NCI-H774 (cell line): Measurements from ENCODE around the gene RAD51B.
"Not testable (repeated sequence)": the region's sequence is repeated elsewhere in the genome, so short reads cannot be mapped to it uniquely, and the experiment has no call there.

ENCODE experiments used
- DNase-seq: peaks from one replicate; lab custom pipeline; 2025; lab: John Stamatoyannopoulos, UW

Gene RAD51B

DNA sequence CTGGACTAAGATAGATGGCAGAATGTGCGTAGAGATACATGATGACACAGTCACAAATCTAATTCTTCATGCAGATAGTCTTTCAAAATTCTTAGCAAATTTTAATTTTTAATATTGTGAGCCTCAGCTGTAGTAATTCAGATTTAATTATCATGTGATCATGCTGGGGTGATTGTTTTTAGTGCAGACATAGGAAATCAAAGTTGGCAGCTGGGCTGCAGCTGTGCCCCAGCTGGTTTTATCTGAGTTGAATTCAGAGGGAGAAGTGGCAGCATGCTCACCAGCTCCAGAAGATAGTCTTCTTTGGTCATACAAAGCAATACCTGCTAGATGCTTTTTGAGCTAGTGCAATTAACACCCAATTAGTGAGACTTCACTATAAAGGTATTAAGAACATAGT lies 292.9 kb downstream of the RAD51B start:
- DNase-seq, result no peak

GRCh38 chr14:68113343-68113930 lies 293.9 kb downstream of the RAD51B start:
- DNase-seq, result no peak

- DNase-seq, result not testable (repeated sequence)
These were observed 296.4 kb downstream of the RAD51B start for GRCh38 chr14:68115952-68116351.

DNA sequence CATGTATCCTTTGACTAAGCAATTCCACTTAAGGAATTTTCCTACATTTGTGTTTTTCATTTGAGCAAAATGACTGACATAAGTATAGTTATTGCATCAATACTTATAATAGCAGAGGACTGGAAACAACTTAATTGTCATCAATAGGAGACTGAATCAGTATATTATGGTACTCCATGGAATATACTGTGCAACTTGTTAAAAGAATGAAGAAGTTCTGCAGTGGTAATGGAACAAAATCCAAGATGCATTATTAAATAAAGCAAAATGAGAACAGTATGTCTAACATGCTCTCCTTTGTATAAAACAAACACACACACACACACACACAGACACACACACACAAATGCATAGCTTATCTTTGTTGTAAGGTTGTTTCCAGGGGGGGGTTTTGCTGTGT lies 303.1 kb downstream of the RAD51B start:
- no peak for DNase-seq

- no peak for DNase-seq
These were observed 304.5 kb downstream of the RAD51B start for GRCh38 chr14:68124050-68124449.

DNA sequence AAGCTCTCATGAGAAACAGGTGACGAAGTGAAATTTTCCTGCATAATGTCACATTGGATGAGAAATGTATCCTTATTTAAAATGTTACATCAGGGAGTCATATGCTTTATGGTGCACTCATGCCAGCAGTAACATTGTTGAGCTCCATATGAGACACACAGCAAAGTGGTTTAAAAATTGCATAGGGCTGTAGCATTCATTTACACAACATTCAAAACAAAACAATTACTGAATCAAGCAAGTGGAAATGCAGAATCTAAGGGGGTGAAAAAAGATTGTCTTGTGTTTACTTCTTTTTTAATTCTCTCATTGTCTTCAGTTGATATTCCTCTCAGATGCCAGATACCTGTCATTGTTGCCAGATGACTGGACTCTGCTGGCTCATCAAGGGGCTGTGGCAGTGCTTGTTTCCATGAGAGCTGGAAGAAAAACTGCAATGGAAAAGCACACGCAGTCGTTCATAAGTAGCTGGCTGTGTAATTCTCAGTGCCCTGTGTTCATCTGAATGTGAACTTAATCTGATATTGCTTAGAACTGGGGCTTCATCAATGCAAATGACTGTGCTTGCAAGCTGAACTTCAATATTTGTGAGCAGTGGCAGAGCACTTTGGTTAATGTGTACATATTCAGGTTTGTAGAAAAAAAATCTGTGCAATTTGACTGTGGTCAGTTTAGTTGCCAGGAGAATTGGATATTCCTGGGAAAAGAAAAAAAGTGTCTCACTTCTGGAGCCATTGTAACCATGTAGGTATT lies 305.6 kb downstream of the RAD51B start:
- no peak for DNase-seq

DNA sequence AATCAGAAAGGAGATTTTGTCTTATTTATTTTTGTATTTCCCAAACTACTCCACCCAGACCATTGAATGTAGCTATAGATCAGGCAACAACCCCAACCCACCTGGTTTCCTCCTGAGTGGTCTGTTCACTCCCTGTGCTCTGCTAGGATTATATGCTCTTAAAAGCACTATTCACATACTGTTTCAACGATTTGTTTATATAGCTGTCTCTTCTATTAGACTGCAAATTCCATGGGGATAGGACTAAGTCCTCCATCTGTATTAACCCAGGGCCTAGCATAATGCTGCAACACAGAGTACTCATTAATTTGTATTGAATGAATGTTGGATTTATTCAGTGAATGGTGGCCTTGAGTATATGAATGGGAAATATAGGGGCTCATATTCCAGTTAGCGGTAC lies 307.6 kb downstream of the RAD51B start:
- no peak for DNase-seq

DNA sequence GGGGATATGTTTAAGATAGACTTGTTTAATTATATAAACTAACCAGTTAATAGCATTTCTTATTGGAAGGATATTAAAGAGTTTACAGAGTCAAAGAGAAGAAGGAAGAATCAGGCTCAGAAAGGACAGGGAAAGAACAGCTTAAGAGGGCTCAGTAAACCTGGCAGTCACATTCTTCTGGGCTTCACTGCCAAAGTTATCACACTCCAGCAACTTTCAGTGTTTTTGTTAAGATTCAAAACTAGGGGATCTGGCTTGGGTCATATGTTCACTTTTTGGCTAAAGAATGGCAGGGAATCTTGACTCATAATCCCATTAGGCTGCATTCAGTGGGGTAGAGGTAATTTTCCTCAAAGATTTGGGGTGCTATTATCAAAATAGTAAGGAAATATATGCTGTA lies 312.3 kb downstream of the RAD51B start:
- DNase-seq, result no peak

DNA sequence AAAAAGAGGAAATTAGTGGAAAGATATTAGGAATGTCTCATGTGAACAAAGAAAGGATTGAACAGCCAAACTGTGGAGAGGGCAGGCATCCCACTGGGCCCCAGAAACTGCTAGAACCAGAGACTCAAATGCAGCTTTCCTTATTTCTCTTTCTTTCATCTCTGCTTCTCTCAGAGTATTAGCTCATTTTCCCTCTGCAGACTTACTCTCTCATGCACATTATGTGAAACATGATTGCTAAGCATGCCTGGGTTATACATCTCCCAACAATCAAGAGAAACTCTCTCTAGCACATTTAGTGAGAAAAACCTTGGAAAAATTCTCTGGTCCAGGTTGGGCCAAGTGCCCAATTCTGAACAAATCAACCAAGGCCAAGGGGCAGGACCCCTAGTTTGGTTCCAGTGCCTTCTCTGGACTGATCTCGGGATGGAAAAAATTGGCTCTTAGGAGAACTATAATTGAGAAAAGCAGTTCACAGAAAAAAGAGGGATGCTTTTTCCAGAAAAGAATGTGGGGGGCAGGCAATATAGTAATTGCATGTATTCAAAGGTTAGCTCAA lies 313.1 kb downstream of the RAD51B start:
- no peak for DNase-seq

GRCh38 chr14:68133856-68134255 lies 314.3 kb downstream of the RAD51B start:
- no peak for DNase-seq

DNA sequence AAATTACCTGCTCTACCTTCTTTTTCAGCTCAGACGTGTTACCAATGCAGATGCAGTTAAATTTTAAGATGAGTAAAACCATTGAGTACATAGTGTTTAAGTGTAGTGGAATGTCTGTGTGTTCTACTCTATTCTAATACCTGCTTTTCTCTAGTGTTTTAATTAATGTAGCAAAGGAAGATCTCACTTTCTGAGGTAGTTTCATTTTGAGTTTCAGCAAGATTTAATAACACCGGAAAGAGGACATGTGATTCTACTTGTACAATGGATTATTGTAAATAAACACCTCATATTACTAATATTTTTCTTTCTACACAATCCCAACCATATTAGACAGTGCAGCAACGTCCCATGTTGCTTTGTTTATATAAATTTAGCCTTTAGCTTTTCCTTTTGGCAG lies 315.4 kb downstream of the RAD51B start:
- no peak for DNase-seq

GRCh38 chr14:68135566-68135965 lies 316.0 kb downstream of the RAD51B start:
- DNase-seq, result no peak

DNA sequence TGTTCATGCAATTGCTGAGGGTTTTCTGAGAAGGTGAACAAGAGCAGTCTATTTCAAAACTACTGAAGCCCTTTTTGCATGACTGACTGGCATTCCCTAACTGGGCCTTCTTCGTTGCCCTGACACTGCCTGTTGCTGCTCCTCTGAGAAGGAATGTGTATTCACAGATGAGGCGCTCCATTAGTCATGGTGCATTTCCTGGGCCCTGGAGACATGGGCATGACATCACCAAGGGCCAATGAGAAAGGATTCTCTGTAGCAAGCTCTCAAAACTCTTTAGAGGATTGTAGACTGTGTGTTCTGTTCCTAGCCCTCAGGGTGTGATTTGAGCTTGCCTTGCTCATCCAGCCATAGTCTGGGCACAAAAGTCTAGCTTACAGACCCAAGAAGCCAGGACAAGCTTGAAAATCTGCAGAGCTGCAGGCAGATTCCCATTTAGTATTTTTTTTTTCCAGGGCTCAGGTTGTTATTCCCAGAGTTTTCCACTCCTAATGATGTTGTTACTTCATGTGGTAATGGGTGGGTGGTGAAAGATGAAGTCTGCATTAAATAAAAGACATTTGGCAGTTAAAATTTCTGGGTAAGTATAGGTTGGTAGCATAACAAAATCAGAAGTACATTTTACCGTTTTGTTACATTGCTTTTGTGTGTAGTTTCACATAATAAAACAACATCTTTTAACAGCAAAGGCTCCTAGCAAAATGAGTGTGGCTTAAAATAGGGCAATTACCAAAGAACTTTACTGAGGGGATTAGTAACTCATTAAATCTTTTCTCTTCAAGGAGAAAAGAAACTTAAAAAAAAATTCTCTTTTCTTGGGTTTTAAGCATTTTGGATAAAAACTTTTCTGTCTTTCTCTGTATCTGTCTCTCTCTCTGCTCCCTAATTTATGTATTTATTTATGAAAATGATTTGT lies 318.4 kb downstream of the RAD51B start:
- DNase-seq, result no peak

DNA sequence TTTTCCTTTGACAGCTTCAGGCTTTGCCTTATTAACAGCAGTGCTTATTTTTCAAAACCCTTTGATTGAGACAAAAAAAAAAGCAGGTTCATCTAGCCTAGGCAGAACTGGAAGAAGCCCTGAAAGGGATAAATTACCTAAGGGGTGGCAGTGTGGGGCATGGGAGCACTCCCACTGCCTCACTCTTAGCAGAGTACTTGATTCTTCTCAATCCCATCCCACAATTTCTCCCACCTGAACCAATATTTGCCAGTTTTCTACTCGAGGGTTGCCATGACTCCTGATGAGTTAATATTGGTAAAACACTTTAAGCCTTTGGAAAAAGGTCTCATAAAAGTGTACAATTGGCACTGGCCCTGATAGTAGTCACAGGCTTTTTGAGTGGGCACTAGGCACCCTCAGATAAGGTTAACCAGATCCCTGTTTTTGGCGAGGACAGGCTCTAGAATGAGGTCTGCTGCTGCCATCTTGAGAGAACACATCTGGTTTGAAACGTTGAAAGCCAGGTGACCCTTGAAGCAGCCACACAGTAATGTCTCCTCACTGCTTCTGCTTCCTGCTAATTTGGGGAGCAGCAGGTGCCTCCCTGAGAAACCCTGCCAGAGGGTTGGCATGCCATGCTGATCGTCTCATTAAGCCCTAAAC lies 320.0 kb downstream of the RAD51B start:
- peak; percentile 52 for DNase-seq

- DNase-seq, result no peak
These were observed 320.6 kb downstream of the RAD51B start for GRCh38 chr14:68140076-68140741.

- DNase-seq, result no peak
These were observed 321.2 kb downstream of the RAD51B start for GRCh38 chr14:68140806-68141205.

- no peak for DNase-seq
These were observed 321.9 kb downstream of the RAD51B start for GRCh38 chr14:68141281-68142088.

DNA sequence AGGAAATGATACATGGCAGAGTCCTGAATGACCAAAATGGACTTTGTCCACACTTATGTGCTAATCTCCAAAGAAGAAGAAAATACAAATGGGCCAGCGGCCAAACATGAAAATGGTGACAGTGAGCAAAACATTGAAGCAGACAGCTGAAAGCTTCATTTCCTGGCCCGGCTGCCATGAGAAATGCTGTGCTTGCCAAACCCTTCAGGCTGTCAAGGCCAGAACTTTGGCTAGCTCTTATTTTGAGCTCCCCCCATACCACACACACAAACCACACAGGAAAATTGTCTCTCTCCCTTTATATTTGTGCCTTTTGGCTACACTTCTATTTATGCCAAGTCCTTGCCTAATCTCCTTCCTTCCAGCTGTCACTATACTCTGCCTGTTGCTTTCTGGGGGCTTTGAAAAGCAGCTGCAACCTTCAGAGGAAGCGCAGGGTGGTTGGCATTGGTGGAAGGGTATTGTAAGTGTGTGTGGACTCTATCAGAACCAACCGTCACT lies 323.8 kb downstream of the RAD51B start:
- no peak for DNase-seq

- DNase-seq, result no peak
These were observed 324.6 kb downstream of the RAD51B start for GRCh38 chr14:68144051-68144681.

- no peak for DNase-seq
These were observed 325.5 kb downstream of the RAD51B start for GRCh38 chr14:68145036-68145435.
